ENCODE results near the gene NPHP3. TPM values are rescaled to one million over a fixed set of nuclear protein-coding genes. Genes with fewer than 3 reads are reported as not detected.

Gene NPHP3
- polyA plus RNA-seq, 1 donor from 2014 or later = 9.0 TPM

- Histone ChIP-seq H3K4me2 (ENCODE audit: low read length) (no peak overlapping the region), H4K20me1 (ENCODE audit: insufficient read depth) (no peaks in the 10 kb centered on the region), H3F3A (ENCODE audit: insufficient read depth, low read length, poor library complexity, severe bottlenecking) (no peaks in the 10 kb centered on the region), H3K79me2 (replicated peaks; ENCODE audit: insufficient read depth, low read length) (no peaks in the 10 kb centered on the region), H3K27ac (ENCODE audit: low read length) (no peak overlapping the region), H3K36me3 (ENCODE audit: insufficient read depth, low read length) (peaks cover 4% of the 10 kb centered on the region), H3K4me3 (ENCODE audit: low read length) (no peak overlapping the region), H3K27me3 (ENCODE audit: insufficient read depth, low read depth, low read length) (no peaks in the 10 kb centered on the region), H3K9me3 (ENCODE audit: low read length) (no peaks in the 10 kb centered on the region), H3K9ac (ENCODE audit: low read length) (no peak overlapping the region), H2AFZ (ENCODE audit: low read depth, low read length) (no peak overlapping the region), H3K9me2 (ENCODE audit: insufficient read depth, low read length) (no peaks in the 10 kb centered on the region)
- TF ChIP-seq SMC3 (conservative IDR thresholded peaks at IDR 0.05; ENCODE audit: poor library complexity) (no peak), REST (IDR thresholded peaks at IDR 0.05; ENCODE audit: borderline replicate concordance) (no peak), TAF1 (IDR thresholded peaks at IDR 0.05; ENCODE audit: low read depth) (no peak), EP300 (conservative IDR thresholded peaks at IDR 0.05; ENCODE audit: poor library complexity, severe bottlenecking) (no peak)
Observed at GRCh38 chr3:132681421-132681820, 40.8 kb downstream of the NPHP3 start.

- Histone ChIP-seq H3K9me3 (ENCODE audit: low read length) (no peaks in the 10 kb centered on the region), H3K4me2 (ENCODE audit: low read length) (no peak overlapping the region), H4K20me1 (ENCODE audit: insufficient read depth) (no peaks in the 10 kb centered on the region), H3K36me3 (ENCODE audit: insufficient read depth, low read length) (peaks cover 6% of the 10 kb centered on the region), H3K9ac (ENCODE audit: low read length) (no peak overlapping the region), H3K27ac (ENCODE audit: low read length) (no peak overlapping the region), H3K27me3 (ENCODE audit: insufficient read depth, low read depth, low read length) (no peaks in the 10 kb centered on the region), H3K79me2 (replicated peaks; ENCODE audit: insufficient read depth, low read length) (no peaks in the 10 kb centered on the region), H3K9me2 (ENCODE audit: insufficient read depth, low read length) (no peaks in the 10 kb centered on the region), H3F3A (ENCODE audit: insufficient read depth, low read length, poor library complexity, severe bottlenecking) (no peaks in the 10 kb centered on the region), H2AFZ (ENCODE audit: low read depth, low read length) (no peak overlapping the region), H3K4me3 (ENCODE audit: low read length) (no peak overlapping the region)
- TF ChIP-seq REST (IDR thresholded peaks at IDR 0.05; ENCODE audit: borderline replicate concordance) = no peak
- TF ChIP-seq MXI1 (conservative IDR thresholded peaks at IDR 0.05; ENCODE audit: poor library complexity, severe bottlenecking) = no peak
- TF ChIP-seq TAF1 (IDR thresholded peaks at IDR 0.05; ENCODE audit: low read depth) = no peak
- TF ChIP-seq RAD21 (conservative IDR thresholded peaks at IDR 0.05) = no peak
- TF ChIP-seq CTCF (IDR thresholded peaks at IDR 0.05; ENCODE audit: poor library complexity, severe bottlenecking) = no peak
- TF ChIP-seq EZH2 (IDR thresholded peaks at IDR 0.05; ENCODE audit: borderline replicate concordance, insufficient read depth, low read length, poor library complexity, severe bottlenecking) = no peak
- TF ChIP-seq SMC3 (conservative IDR thresholded peaks at IDR 0.05; ENCODE audit: poor library complexity) = no peak
Observed at GRCh38 chr3:132679911-132680310, 42.3 kb downstream of the NPHP3 start.
